Measurements from ENCODE around the gene DDX17.

DNA sequence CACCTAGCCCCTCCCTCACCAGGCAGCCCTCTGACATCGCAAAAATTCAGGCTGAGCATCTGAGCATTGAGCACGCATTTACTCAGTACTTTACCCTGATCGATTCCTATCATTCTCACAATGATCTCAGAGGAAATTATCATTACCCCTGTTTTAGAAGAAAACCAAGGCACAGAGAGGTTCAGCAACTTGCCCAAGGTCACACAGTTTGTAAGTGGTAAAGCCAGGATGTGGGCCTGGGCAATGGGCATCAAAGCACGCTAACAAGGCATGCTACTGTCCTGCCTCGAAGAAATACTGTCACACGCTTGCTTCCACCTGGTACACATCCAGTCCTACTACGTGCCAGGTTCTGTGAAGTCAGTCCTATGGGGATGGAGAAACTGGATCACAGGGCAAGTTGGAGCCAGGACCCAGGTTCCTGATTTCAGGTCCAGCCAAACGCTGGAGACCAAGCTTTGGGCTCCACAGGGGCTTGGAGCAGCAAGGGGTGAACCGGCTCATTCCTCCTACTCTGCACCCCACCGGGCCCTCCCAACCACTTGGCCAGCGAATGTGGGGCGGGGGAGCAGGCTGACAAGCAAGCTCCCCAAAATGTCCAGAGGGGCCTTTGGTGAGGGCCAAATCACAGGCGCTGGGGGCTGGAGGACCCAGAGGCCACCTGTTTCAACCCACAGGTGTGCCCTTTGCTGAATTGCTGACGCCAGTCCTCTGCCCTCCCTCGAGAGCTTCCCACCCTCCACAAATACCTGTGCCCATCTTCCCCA is 69.3 kb downstream of the DDX17 start:
- TF ChIP-seq, protein P1, sequence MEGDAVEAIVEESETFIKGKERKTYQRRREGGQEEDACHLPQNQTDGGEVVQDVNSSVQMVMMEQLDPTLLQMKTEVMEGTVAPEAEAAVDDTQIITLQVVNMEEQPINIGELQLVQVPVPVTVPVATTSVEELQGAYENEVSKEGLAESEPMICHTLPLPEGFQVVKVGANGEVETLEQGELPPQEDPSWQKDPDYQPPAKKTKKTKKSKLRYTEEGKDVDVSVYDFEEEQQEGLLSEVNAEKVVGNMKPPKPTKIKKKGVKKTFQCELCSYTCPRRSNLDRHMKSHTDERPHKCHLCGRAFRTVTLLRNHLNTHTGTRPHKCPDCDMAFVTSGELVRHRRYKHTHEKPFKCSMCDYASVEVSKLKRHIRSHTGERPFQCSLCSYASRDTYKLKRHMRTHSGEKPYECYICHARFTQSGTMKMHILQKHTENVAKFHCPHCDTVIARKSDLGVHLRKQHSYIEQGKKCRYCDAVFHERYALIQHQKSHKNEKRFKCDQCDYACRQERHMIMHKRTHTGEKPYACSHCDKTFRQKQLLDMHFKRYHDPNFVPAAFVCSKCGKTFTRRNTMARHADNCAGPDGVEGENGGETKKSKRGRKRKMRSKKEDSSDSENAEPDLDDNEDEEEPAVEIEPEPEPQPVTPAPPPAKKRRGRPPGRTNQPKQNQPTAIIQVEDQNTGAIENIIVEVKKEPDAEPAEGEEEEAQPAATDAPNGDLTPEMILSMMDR (conservative IDR thresholded peaks at IDR 0.05; ENCODE audit: low read length) = no peak
- no peak for TF ChIP-seq EZH2phosphoT487 (IDR thresholded peaks at IDR 0.05; ENCODE audit: borderline replicate concordance, low read depth, low read length)
